WTC11 (cell line): ENCODE results near the gene B3GAT2.

Source experiments
- MXD4 ChIP-seq: fragments of 250-450 bp; sonication (Bioruptor Pico); IDR thresholded peaks from 2 replicates; pipeline ENCODE4 v1.8.0; 2021; ENCODE audit warnings: mild to moderate bottlenecking, moderate library complexity, borderline replicate concordance
- MYBL2 ChIP-seq: sonication (generic); formaldehyde crosslinking; IDR thresholded peaks from 2 replicates; pipeline ENCODE4 v1.8.1; 2023; ENCODE audit warnings: mild to moderate bottlenecking, moderate library complexity, missing genetic modification reagents
- PREB ChIP-seq: sonication (generic); formaldehyde crosslinking; IDR thresholded peaks from 2 replicates; pipeline ENCODE4 v1.8.1; 2022; ENCODE audit warnings: mild to moderate bottlenecking, missing genetic modification reagents, moderate library complexity, borderline replicate concordance
- USF2 ChIP-seq: sonication (generic); formaldehyde crosslinking; IDR thresholded peaks from 2 replicates; pipeline ENCODE4 v1.8.1; 2023; ENCODE audit warnings: mild to moderate bottlenecking, missing genetic modification reagents, moderate library complexity
- TF ChIP-seq, protein P1 (sequence below): fragments of 200-600 bp; IDR thresholded peaks from 2 replicates; pipeline ENCODE4 v1.8.0; 2022; ENCODE audit warnings: antibody characterized with exemption
- TF ChIP-seq, protein P2 (sequence below): sonication (generic); formaldehyde crosslinking; IDR thresholded peaks from 2 replicates; pipeline ENCODE4 v1.8.1; 2022; ENCODE audit warnings: low read depth, mild to moderate bottlenecking, moderate library complexity, missing genetic modification reagents, borderline replicate concordance
- TF ChIP-seq, protein P3 (sequence below): sonication (generic); formaldehyde crosslinking; IDR thresholded peaks from 2 replicates; pipeline ENCODE4 v1.8.1; 2023; ENCODE audit warnings: mild to moderate bottlenecking, missing genetic modification reagents, borderline replicate concordance

DNA sequence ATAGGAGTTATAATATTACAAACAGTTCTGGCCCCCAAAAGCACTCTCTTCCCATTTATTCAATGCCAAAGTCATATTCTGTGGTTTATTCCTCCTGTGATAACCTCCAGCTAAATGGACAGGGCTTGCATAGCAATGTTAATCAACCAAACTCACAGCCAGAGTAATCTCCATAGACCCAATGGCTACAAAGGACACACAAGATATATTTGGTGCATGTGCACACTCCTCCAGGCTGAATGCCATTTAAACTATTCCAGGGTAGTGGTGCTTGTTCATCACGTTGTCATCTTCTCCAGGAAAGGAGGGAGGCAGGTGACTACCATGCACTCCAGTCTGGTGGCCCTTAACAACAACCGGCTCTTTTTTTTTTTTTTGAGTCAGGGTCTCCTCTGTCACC is 56.8 kb downstream of the B3GAT2 start:
- TF ChIP-seq, protein P1, sequence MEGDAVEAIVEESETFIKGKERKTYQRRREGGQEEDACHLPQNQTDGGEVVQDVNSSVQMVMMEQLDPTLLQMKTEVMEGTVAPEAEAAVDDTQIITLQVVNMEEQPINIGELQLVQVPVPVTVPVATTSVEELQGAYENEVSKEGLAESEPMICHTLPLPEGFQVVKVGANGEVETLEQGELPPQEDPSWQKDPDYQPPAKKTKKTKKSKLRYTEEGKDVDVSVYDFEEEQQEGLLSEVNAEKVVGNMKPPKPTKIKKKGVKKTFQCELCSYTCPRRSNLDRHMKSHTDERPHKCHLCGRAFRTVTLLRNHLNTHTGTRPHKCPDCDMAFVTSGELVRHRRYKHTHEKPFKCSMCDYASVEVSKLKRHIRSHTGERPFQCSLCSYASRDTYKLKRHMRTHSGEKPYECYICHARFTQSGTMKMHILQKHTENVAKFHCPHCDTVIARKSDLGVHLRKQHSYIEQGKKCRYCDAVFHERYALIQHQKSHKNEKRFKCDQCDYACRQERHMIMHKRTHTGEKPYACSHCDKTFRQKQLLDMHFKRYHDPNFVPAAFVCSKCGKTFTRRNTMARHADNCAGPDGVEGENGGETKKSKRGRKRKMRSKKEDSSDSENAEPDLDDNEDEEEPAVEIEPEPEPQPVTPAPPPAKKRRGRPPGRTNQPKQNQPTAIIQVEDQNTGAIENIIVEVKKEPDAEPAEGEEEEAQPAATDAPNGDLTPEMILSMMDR = no peak
- no peak for TF ChIP-seq MYBL2 (CRISPR knock-in tag)
- TF ChIP-seq PREB (CRISPR knock-in tag) = no peak
- TF ChIP-seq MXD4 (CRISPR knock-in tag) = no peak
- no peak for TF ChIP-seq USF2 (CRISPR knock-in tag)
- TF ChIP-seq, protein P2, sequence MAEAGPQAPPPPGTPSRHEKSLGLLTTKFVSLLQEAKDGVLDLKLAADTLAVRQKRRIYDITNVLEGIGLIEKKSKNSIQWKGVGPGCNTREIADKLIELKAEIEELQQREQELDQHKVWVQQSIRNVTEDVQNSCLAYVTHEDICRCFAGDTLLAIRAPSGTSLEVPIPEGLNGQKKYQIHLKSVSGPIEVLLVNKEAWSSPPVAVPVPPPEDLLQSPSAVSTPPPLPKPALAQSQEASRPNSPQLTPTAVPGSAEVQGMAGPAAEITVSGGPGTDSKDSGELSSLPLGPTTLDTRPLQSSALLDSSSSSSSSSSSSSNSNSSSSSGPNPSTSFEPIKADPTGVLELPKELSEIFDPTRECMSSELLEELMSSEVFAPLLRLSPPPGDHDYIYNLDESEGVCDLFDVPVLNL (CRISPR knock-in tag) = no peak
- TF ChIP-seq, protein P3, sequence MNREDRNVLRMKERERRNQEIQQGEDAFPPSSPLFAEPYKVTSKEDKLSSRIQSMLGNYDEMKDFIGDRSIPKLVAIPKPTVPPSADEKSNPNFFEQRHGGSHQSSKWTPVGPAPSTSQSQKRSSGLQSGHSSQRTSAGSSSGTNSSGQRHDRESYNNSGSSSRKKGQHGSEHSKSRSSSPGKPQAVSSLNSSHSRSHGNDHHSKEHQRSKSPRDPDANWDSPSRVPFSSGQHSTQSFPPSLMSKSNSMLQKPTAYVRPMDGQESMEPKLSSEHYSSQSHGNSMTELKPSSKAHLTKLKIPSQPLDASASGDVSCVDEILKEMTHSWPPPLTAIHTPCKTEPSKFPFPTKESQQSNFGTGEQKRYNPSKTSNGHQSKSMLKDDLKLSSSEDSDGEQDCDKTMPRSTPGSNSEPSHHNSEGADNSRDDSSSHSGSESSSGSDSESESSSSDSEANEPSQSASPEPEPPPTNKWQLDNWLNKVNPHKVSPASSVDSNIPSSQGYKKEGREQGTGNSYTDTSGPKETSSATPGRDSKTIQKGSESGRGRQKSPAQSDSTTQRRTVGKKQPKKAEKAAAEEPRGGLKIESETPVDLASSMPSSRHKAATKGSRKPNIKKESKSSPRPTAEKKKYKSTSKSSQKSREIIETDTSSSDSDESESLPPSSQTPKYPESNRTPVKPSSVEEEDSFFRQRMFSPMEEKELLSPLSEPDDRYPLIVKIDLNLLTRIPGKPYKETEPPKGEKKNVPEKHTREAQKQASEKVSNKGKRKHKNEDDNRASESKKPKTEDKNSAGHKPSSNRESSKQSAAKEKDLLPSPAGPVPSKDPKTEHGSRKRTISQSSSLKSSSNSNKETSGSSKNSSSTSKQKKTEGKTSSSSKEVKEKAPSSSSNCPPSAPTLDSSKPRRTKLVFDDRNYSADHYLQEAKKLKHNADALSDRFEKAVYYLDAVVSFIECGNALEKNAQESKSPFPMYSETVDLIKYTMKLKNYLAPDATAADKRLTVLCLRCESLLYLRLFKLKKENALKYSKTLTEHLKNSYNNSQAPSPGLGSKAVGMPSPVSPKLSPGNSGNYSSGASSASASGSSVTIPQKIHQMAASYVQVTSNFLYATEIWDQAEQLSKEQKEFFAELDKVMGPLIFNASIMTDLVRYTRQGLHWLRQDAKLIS = no peak
